Lung (tissue), 12 donors: Measurements from ENCODE around the gene RGS12. TPM values are rescaled to one million over a fixed set of nuclear protein-coding genes. Genes with fewer than 3 reads are reported as not detected.

ENCODE experiments used
- ATAC-seq: fragments of 200-7000 bp; cut with Tn5 transposase; one replicate; pipeline ENCODE4 v1.9.1; 2020; ENCODE audit warnings: moderate number of reproducible peaks; ENCODE audit not compliant: insufficient read depth, low FRiP score
- DNase-seq, 3 donors: peaks; one replicate each; pipeline ENCODE4 v3.0.0-alpha.2; 2013 to 2017
- H3K27ac ChIP-seq, 2 donors: one replicate each; pipeline ENCODE4 v1.5.1; 2013; ENCODE audit warnings: mild to moderate bottlenecking in 2 of 2, moderate library complexity in 2 of 2, control low read depth in 1 of 2, inconsistent platforms in 1 of 2, low read depth in 1 of 2, low read length in 1 of 2
- H3K27me3 ChIP-seq, 3 donors: one replicate each; pipeline ENCODE4 v1.5.1; 2013; ENCODE audit warnings: low read length in 2 of 3; ENCODE audit not compliant: control insufficient read depth in 3 of 3, insufficient read depth in 3 of 3
- H3K36me3 ChIP-seq, 4 donors: one replicate each; pipeline ENCODE4 v1.5.1; 2013; ENCODE audit warnings: low read length in 4 of 4, mild to moderate bottlenecking in 1 of 4, moderate library complexity in 1 of 4; ENCODE audit not compliant: control insufficient read depth in 4 of 4, insufficient read depth in 4 of 4
- H3K4me1 ChIP-seq, 5 donors: one replicate each; pipeline ENCODE4 v1.5.1; 2013; ENCODE audit warnings: low read length in 5 of 5, mild to moderate bottlenecking in 2 of 5, moderate library complexity in 1 of 5; ENCODE audit not compliant: control insufficient read depth in 5 of 5, insufficient read depth in 5 of 5
- H3K4me3 ChIP-seq: one replicate; pipeline ENCODE4 v1.5.1; 2013; ENCODE audit warnings: mild to moderate bottlenecking, control low read depth, moderate library complexity
- H3K9ac ChIP-seq, 2 donors: one replicate each; pipeline ENCODE4 v1.5.1; 2013; ENCODE audit warnings: low read length in 2 of 2, control low read depth in 1 of 2; ENCODE audit not compliant: insufficient read depth in 1 of 2
- H3K9me3 ChIP-seq, 4 donors: one replicate each; pipeline ENCODE4 v1.5.1; 2013; ENCODE audit warnings: low read length in 3 of 4, mild to moderate bottlenecking in 1 of 4, moderate library complexity in 1 of 4; ENCODE audit not compliant: control insufficient read depth in 4 of 4, insufficient read depth in 3 of 4
- CTCF ChIP-seq: IDR thresholded peaks from 2 replicates; pipeline ENCODE4 v1.5.1; 2012; ENCODE audit warnings: mild to moderate bottlenecking; ENCODE audit errors: control extremely low read depth, extremely low read depth
- WGBS, 2 donors: extraction: QIAGEN DNeasy Blood & Tissue Kit; methylation state at CpG; one replicate each; pipeline ENCODE4 v1.1.7; 2013; 5-methylcytosine and 5-hydroxymethylcytosine counted together
- polyA plus RNA-seq, 2 donors: library from polyadenylated mRNA; stranded (reverse); fragments of 200-250 nt; gene quantifications; one replicate each; pipeline ENCODE4 v1.2.1, GENCODE V29; 2013
- total RNA-seq, 2 donors: library from RNA; depleted of rRNA in 1 of 2; stranded (reverse); fragments of >200 nt in 1 of 2; gene quantifications; one replicate each; pipeline ENCODE4 v1.2.1, GENCODE V29; 2014 to 2021
- donor health status: control.
- donor health status: control.
- donor health status: Bipolar disorder and iron deficiency.
- donor health status: healthy.
- donor health status: DM: yes; HTN: yes; CAD: no.

The RGS12 gene
- total and polyA plus RNA-seq, 4 donors = 15.4 to 76.6 (median 44.9) TPM

GRCh38 chr4:3337357-3337732 is 44.5 kb downstream of the RGS12 start:
- Histone ChIP-seq H3K9me3 (no peaks in the 10 kb centered on the region), H3K4me1 (peaks cover 0 to 14% (median 8%) of the 10 kb centered on the region in 5 donors), H3K9ac (no peak overlapping the region), H3K27ac (no peak overlapping the region), H3K36me3 (peaks cover 0 to 7% (median under 1%) of the 10 kb centered on the region in 4 donors), H3K4me3 (no peak overlapping the region), H3K27me3 (no peaks in the 10 kb centered on the region)
- TF ChIP-seq CTCF = no peak
- no peak for DNase-seq
- WGBS, 2 donors = 98 to 99% methylated on average over 6 of the region's 6 CpGs
- no peak for ATAC-seq

GRCh38 chr4:3337811-3338210 is 45.0 kb downstream of the RGS12 start:
- WGBS, 2 donors = 92 to 95% methylated on average over 8 of the region's 8 CpGs
- no peak for TF ChIP-seq CTCF
- no peaks in the 10 kb centered on the region for H3K9me3 ChIP-seq

GRCh38 chr4:3338321-3338838 is 45.6 kb downstream of the RGS12 start:
- no peak overlapping the region for H3K9ac ChIP-seq
- no peak for TF ChIP-seq CTCF
- ATAC-seq (no peak), DNase-seq (no peak)
- peaks cover 0 to 4% (median 1%) of the 10 kb centered on the region in 4 donors for H3K36me3 ChIP-seq
- whole genome bisulfite sequencing, 2 donors = 91 to 92% methylated on average over 13 of the region's 13 CpGs
- H3K27ac ChIP-seq = no peak overlapping the region
- no peaks in the 10 kb centered on the region for H3K9me3 ChIP-seq
- H3K4me1 ChIP-seq = peaks cover 0 to 20% (median 13%) of the 10 kb centered on the region in 5 donors
- H3K4me3 ChIP-seq = no peak overlapping the region
- H3K27me3 ChIP-seq = no peaks in the 10 kb centered on the region

More at GRCh38 chr4:3337811-3338210, 45.0 kb downstream of the RGS12 start:
- H3K4me1 ChIP-seq = peaks cover 0 to 17% (median 13%) of the 10 kb centered on the region in 5 donors
- no peak overlapping the region for H3K9ac ChIP-seq
- no peak overlapping the region for H3K27ac ChIP-seq
- peaks cover 0 to 4% (median 0%) of the 10 kb centered on the region in 4 donors for H3K36me3 ChIP-seq
- ATAC-seq (no peak), DNase-seq (no peak)
- no peak overlapping the region for H3K4me3 ChIP-seq
- no peaks in the 10 kb centered on the region for H3K27me3 ChIP-seq
